Measurements from ENCODE around the gene LRRC57.

The LRRC57 gene

GRCh38 chr15:42490671-42491538, 57.7 kb downstream of the LRRC57 start, which contains the start of gene ZNF106:
Gene ZNF106 (minus strand): TSS chr15:42491141. CDS start chr15:42472289, 18,852 bp downstream.
- peak; percentile 76 for DNase-seq

- DNase-seq, result no peak
Measured at GRCh38 chr15:42490291-42490670, 58.3 kb downstream of the LRRC57 start.
